ENCODE measurements around the gene NOX1.

NOX1 gene

DNA sequence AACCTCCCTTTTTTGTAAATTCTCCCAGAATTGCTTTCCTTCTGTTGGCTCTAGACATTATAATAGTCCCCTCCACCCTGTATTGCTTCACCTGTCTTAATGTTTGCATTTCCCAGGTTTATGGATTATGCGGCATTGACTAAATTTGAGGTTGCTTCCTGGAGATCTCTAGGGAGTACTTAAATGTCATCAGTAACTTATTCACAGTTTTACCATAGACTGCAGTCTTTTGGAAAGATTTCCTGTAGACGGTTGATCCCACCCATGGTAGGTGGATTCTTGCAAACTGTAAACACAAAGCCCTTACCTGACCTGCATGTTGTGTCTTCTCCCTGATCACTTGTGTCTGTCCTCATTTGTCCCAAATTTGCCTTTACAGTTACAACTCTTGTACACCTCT lies 6.2 kb upstream of the NOX1 start:
- Histone ChIP-seq H3K27ac (no peak overlapping the region), H4K20me1 (ENCODE audit: insufficient read depth) (no peaks in the 10 kb centered on the region), H3K4me1 (ENCODE audit: low read depth, poor library complexity, severe bottlenecking) (no peaks in the 10 kb centered on the region), H3K36me3 (ENCODE audit: insufficient read depth) (no peaks in the 10 kb centered on the region), H3K27me3 (ENCODE audit: insufficient read depth, low read depth) (no peaks in the 10 kb centered on the region), H3K4me2 (no peak overlapping the region), H3K4me3 (IDR thresholded peaks at IDR 0.05; ENCODE audit: insufficient read depth, low read depth, low read length) (no peak overlapping the region), H3K9ac (no peak overlapping the region), H2AFZ (ENCODE audit: low read depth) (no peak overlapping the region), H3K79me2 (ENCODE audit: insufficient read depth, low read depth) (no peaks in the 10 kb centered on the region)
- TF ChIP-seq, protein P1, sequence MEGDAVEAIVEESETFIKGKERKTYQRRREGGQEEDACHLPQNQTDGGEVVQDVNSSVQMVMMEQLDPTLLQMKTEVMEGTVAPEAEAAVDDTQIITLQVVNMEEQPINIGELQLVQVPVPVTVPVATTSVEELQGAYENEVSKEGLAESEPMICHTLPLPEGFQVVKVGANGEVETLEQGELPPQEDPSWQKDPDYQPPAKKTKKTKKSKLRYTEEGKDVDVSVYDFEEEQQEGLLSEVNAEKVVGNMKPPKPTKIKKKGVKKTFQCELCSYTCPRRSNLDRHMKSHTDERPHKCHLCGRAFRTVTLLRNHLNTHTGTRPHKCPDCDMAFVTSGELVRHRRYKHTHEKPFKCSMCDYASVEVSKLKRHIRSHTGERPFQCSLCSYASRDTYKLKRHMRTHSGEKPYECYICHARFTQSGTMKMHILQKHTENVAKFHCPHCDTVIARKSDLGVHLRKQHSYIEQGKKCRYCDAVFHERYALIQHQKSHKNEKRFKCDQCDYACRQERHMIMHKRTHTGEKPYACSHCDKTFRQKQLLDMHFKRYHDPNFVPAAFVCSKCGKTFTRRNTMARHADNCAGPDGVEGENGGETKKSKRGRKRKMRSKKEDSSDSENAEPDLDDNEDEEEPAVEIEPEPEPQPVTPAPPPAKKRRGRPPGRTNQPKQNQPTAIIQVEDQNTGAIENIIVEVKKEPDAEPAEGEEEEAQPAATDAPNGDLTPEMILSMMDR (conservative IDR thresholded peaks at IDR 0.05; ENCODE audit: low read depth, low read length): no peak

DNA sequence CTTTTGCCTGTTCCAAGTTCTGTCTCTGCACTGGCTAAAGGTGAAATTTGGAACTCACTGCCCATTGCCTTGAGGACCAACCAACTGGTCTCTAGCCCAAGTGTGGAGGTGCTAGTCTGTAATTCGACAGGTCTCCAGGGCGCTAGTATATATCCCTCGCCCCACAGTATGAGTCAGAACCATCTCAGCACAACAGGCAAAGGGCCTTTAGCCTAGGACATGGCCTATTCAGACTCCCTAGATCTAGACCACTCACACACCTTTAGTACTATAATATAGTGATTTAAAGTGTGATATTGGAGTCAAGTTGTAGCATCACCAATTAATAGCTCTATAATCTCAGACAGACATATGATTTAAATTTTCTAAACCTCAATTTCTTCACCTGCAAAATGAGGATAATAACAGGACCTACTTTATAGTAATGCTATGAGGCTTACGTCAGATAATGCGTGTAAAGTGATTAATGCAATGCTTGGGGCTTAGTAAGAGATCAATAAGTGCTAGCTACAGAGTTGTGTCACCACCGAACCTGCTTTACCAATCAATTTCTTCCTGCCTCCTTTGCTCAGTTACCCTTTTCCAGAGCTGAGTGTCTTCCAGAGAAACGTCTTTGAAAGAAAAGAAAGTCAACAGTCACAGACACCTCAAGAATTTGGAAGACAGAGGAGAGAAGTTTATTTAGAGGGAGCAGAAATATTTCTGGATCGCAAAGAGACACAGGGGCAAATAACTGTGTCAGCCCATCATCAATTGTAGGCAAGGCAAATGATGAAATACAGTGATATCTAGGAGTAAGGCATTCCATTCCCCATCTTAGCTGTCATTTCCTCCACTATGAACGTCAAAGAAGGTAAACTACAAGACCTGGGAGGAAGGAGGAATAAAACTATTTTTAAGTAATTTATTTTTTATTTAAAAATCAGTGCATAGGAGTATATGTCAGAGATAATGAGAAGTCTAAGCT lies 2.3 kb downstream of the NOX1 start:
- no peak overlapping the region for H3K9ac ChIP-seq
- TF ChIP-seq, protein P1 (conservative IDR thresholded peaks at IDR 0.05; ENCODE audit: low read depth, low read length): no peak
- H3K27me3 ChIP-seq (ENCODE audit: insufficient read depth, low read depth): no peaks in the 10 kb centered on the region
- no peak overlapping the region for H3K4me3 ChIP-seq (IDR thresholded peaks at IDR 0.05; ENCODE audit: insufficient read depth, low read depth, low read length)
- no peaks in the 10 kb centered on the region for H3K36me3 ChIP-seq (ENCODE audit: insufficient read depth)
- H3K79me2 ChIP-seq (ENCODE audit: insufficient read depth, low read depth): no peaks in the 10 kb centered on the region
- H4K20me1 ChIP-seq (ENCODE audit: insufficient read depth): no peaks in the 10 kb centered on the region
- peaks cover 15% of the 10 kb centered on the region for H3K4me1 ChIP-seq (ENCODE audit: low read depth, poor library complexity, severe bottlenecking)
- H3K27ac ChIP-seq: no peak overlapping the region
- H3K4me2 ChIP-seq: no peak overlapping the region
- H2AFZ ChIP-seq (ENCODE audit: low read depth): no peak overlapping the region

DNA sequence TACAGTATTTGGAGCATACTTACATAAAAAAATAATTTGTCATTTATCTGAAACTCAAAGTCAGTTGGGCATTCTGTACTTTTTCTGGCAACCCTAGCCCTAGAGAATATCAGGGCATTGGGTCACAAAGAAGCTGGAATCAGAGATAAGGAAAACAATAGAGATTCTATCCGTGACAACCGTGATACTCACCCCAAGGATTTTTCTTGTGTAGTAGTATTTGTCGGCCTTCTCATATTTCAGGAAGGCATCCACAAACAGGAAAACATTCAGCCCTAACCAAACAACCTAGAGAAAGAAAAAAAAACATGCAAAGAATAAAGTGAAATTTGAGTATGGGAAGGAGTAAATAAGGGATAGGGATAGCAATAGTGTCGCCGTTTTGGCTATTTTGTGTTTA lies 3.6 kb downstream of the NOX1 start:
- Histone ChIP-seq H3K4me2 (no peak overlapping the region), H3K36me3 (ENCODE audit: insufficient read depth) (no peaks in the 10 kb centered on the region)

DNA sequence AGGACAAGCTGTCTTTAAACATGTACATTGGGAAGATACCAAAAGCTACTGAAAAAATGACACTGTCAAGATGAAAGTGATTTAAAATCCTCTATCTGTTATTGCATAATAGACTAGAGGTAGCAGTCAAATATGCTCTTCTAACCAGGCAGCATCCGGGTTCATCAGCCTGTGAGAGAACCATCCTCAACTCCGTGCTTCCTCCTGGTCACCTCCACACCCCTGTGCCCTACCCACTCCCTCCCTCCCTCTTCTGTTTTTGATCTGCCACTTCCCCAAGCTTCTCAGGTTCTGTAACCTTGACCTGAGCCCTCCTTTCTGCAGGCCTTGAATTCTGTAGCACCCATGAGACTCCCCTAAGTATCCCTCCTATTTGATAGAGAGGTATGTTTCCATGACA lies 5.9 kb downstream of the NOX1 start:
- H2AFZ ChIP-seq (ENCODE audit: low read depth): no peak overlapping the region
- no peak overlapping the region for H3K9ac ChIP-seq
- no peak overlapping the region for H3K4me2 ChIP-seq
- H3K36me3 ChIP-seq (ENCODE audit: insufficient read depth): no peaks in the 10 kb centered on the region
- no peak overlapping the region for H3K4me3 ChIP-seq (IDR thresholded peaks at IDR 0.05; ENCODE audit: insufficient read depth, low read depth, low read length)
- H3K27me3 ChIP-seq (ENCODE audit: insufficient read depth, low read depth): no peaks in the 10 kb centered on the region
- H4K20me1 ChIP-seq (ENCODE audit: insufficient read depth): no peaks in the 10 kb centered on the region
- TF ChIP-seq, protein P1 (conservative IDR thresholded peaks at IDR 0.05; ENCODE audit: low read depth, low read length): no peak
- no peaks in the 10 kb centered on the region for H3K79me2 ChIP-seq (ENCODE audit: insufficient read depth, low read depth)
- peaks cover 1% of the 10 kb centered on the region for H3K4me1 ChIP-seq (ENCODE audit: low read depth, poor library complexity, severe bottlenecking)
- H3K27ac ChIP-seq: no peak overlapping the region

More for the DNA sequence above, 3.6 kb downstream of the NOX1 start:
- H3K79me2 ChIP-seq (ENCODE audit: insufficient read depth, low read depth): no peaks in the 10 kb centered on the region
- H4K20me1 ChIP-seq (ENCODE audit: insufficient read depth): no peaks in the 10 kb centered on the region
- H2AFZ ChIP-seq (ENCODE audit: low read depth): no peak overlapping the region
- H3K9ac ChIP-seq: no peak overlapping the region
- H3K27ac ChIP-seq: no peak overlapping the region
- no peaks in the 10 kb centered on the region for H3K27me3 ChIP-seq (ENCODE audit: insufficient read depth, low read depth)
- H3K4me1 ChIP-seq (ENCODE audit: low read depth, poor library complexity, severe bottlenecking): peaks cover 15% of the 10 kb centered on the region
- TF ChIP-seq, protein P1 (conservative IDR thresholded peaks at IDR 0.05; ENCODE audit: low read depth, low read length): no peak
- no peak overlapping the region for H3K4me3 ChIP-seq (IDR thresholded peaks at IDR 0.05; ENCODE audit: insufficient read depth, low read depth, low read length)
